Smooth muscle cell (in vitro differentiated cells): ENCODE measurements around the gene ENOSF1. TPM values are rescaled to one million over a fixed set of nuclear protein-coding genes. Genes with fewer than 3 reads are reported as not detected.

Experiments
- DNase-seq: peaks from one replicate; lab custom pipeline; 2025; ENCODE audit not compliant: unreplicated experiment; lab: John Stamatoyannopoulos, UW
- H2AFZ ChIP-seq: fragments of 200-600 bp; sonication (generic); 2 replicates; pipeline ENCODE4 v1.6.0; 2016; ENCODE audit warnings: antibody characterized with exemption, low read depth, mild to moderate bottlenecking
- H3F3A ChIP-seq: fragments of 200-600 bp; sonication (generic); 2 replicates; pipeline ENCODE4 v1.6.0; 2017; ENCODE audit warnings: antibody characterized with exemption, low read depth
- H3K27ac ChIP-seq: fragments of 200-600 bp; sonication (generic); 2 replicates; pipeline ENCODE4 v1.5.1; 2016; ENCODE audit warnings: low read depth, mild to moderate bottlenecking
- H3K27me3 ChIP-seq: fragments of 200-600 bp; sonication (generic); 2 replicates; pipeline ENCODE4 v1.6.1; 2016; ENCODE audit warnings: low read depth, mild to moderate bottlenecking
- H3K36me3 ChIP-seq: fragments of 200-600 bp; sonication (generic); 2 replicates; pipeline ENCODE4 v1.5.1; 2016; ENCODE audit warnings: low read depth
- H3K4me1 ChIP-seq: fragments of 200-600 bp; sonication (generic); 2 replicates; pipeline ENCODE4 v1.5.1; 2016; ENCODE audit warnings: low read depth
- H3K4me2 ChIP-seq: fragments of 200-600 bp; sonication (generic); 2 replicates; pipeline ENCODE4 v1.6.0; 2016; ENCODE audit warnings: mild to moderate bottlenecking
- H3K4me3 ChIP-seq: fragments of 200-600 bp; sonication (generic); 2 replicates; pipeline ENCODE4 v1.5.1; 2016; ENCODE audit warnings: mild to moderate bottlenecking
- H3K79me2 ChIP-seq: fragments of 200-600 bp; sonication (generic); 2 replicates; pipeline ENCODE4 v1.6.0; 2016; ENCODE audit warnings: low read depth, mild to moderate bottlenecking
- H3K9ac ChIP-seq: fragments of 200-600 bp; sonication (generic); 2 replicates; pipeline ENCODE4 v1.6.0; 2016; ENCODE audit warnings: low read depth
- H3K9me3 ChIP-seq: fragments of 200-600 bp; sonication (generic); replicated peaks from 2 replicates; pipeline ENCODE4 v1.5.1; 2016; ENCODE audit warnings: low read depth
- H4K20me1 ChIP-seq: fragments of 200-600 bp; sonication (generic); 2 replicates; pipeline ENCODE4 v1.6.0; 2016; ENCODE audit warnings: low read depth
- WGBS: methylation state at CpG from one replicate; pipeline ENCODE4 v1.1.7; 2016; ENCODE audit warnings: low lambda C conversion rate; 5-methylcytosine and 5-hydroxymethylcytosine counted together
- polyA plus RNA-seq: library from polyadenylated mRNA; unstranded; fragments of >200 nt; fragmentation: Nextera tagmentation; extraction: Ambion mirVana; gene quantifications from 2 replicates; pipeline ENCODE4 v1.2.1, GENCODE V29; 2016
- total RNA-seq: library from RNA; depleted of rRNA; stranded (reverse); fragments of >200 nt; gene quantifications from 2 replicates; pipeline ENCODE4 v1.2.3, GENCODE V29; 2014
- TF ChIP-seq, protein P1 (sequence below): fragments of 200-600 bp; sonication (generic); IDR thresholded peaks from 2 replicates; pipeline ENCODE4 v1.5.1; 2017; ENCODE audit warnings: borderline replicate concordance, mild to moderate bottlenecking, antibody characterized with exemption; ENCODE audit not compliant: insufficient read depth, poor library complexity, severe bottlenecking

ENOSF1 gene
- total and polyA plus RNA-seq, 2 experiments from 2014 or later = 6.6 to 12.4 TPM

DNA sequence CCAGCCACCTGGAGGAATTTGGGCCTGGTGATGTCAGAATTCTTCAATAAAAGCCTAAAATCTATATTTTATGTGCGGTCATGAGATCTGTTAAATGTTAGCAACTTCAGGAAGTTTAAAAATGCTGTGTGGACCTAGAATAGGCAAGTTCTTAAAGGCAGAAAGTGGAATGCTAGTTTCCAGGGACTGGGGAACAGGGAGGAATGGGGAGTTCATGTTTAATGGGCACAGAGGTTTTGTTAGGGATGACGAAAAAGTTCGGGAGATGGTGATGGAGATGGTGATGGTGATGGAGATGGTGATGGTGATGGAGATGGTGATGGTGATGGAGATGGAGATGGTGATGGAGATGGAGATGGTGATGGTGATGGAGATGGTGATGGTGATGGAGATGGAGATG is 45.8 kb downstream of the ENOSF1 start:
- H3K79me2 ChIP-seq = peaks cover 3% of the 10 kb centered on the region
- H3K27me3 ChIP-seq = no peaks in the 10 kb centered on the region
- no peaks in the 10 kb centered on the region for H4K20me1 ChIP-seq
- H3K4me3 ChIP-seq = no peak overlapping the region
- H3K9ac ChIP-seq = no peak overlapping the region
- H3K9me3 ChIP-seq = no peaks in the 10 kb centered on the region
- no peak overlapping the region for H2AFZ ChIP-seq
- no peaks in the 10 kb centered on the region for H3K36me3 ChIP-seq
- no peaks in the 10 kb centered on the region for H3F3A ChIP-seq
- no peak overlapping the region for H3K27ac ChIP-seq
- TF ChIP-seq, protein P1, sequence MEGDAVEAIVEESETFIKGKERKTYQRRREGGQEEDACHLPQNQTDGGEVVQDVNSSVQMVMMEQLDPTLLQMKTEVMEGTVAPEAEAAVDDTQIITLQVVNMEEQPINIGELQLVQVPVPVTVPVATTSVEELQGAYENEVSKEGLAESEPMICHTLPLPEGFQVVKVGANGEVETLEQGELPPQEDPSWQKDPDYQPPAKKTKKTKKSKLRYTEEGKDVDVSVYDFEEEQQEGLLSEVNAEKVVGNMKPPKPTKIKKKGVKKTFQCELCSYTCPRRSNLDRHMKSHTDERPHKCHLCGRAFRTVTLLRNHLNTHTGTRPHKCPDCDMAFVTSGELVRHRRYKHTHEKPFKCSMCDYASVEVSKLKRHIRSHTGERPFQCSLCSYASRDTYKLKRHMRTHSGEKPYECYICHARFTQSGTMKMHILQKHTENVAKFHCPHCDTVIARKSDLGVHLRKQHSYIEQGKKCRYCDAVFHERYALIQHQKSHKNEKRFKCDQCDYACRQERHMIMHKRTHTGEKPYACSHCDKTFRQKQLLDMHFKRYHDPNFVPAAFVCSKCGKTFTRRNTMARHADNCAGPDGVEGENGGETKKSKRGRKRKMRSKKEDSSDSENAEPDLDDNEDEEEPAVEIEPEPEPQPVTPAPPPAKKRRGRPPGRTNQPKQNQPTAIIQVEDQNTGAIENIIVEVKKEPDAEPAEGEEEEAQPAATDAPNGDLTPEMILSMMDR = no peak
- no peaks in the 10 kb centered on the region for H3K4me1 ChIP-seq
- no peak overlapping the region for H3K4me2 ChIP-seq
- WGBS = 97% methylated on average over 3 of the region's 3 CpGs
- DNase-seq = no peak

DNA sequence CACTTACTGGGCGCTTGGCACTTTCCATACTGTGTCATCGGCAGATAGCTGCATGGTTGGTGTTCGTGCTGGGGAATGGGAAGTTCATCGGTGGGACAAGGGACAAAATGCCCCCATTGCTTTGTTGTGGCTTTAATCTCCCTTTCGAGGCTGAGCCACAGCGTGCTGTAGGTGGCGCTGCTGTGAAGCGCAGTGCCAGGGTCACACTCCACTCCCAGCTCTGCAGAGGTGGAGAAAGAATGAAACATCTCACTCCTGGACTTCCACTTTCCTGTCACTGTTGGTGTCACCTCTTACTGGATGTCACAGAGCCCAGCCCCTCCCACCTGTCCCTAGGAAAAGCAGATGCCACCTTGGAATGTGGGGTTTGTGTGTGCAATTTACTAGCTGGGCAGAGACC is 46.3 kb downstream of the ENOSF1 start:
- WGBS = 94% methylated on average over 8 of the region's 8 CpGs
- Histone ChIP-seq H3K9ac (no peak overlapping the region), H3F3A (no peaks in the 10 kb centered on the region), H3K4me3 (no peak overlapping the region), H3K36me3 (no peaks in the 10 kb centered on the region), H3K27me3 (no peaks in the 10 kb centered on the region), H3K27ac (no peak overlapping the region), H3K4me1 (no peaks in the 10 kb centered on the region), H3K79me2 (peaks cover 7% of the 10 kb centered on the region), H2AFZ (no peak overlapping the region), H3K9me3 (no peaks in the 10 kb centered on the region), H4K20me1 (no peaks in the 10 kb centered on the region), H3K4me2 (no peak overlapping the region)
- DNase-seq = no peak
- TF ChIP-seq, protein P1 = no peak

DNA sequence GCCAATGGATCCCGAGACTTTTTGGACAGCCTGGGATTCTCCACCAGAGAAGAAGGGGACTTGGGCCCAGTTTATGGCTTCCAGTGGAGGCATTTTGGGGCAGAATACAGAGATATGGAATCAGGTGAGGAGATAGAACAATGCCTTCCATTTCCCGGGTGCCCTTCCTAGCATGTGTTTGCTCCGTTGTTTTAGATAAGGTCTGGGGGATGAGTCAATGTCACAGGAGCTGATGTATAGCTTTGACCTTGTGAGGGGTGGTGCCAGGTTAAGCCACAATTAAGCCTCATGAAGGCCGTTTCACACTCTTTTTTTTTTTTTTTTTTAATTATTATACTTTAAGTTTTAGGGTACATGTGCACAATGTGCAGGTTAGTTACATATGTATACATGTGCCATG is 50.2 kb downstream of the ENOSF1 start:
- no peak overlapping the region for H3K4me2 ChIP-seq
- no peak overlapping the region for H3K27ac ChIP-seq
- H3F3A ChIP-seq = no peaks in the 10 kb centered on the region
- H3K36me3 ChIP-seq = no peaks in the 10 kb centered on the region
- 99% methylated on average over 4 of the region's 4 CpGs for WGBS
- H3K4me3 ChIP-seq = no peak overlapping the region
- H3K4me1 ChIP-seq = no peaks in the 10 kb centered on the region
- DNase-seq = no peak
- no peak overlapping the region for H3K9ac ChIP-seq
- H4K20me1 ChIP-seq = no peaks in the 10 kb centered on the region
- no peaks in the 10 kb centered on the region for H3K9me3 ChIP-seq
- TF ChIP-seq, protein P1 = no peak
- no peaks in the 10 kb centered on the region for H3K27me3 ChIP-seq
- H2AFZ ChIP-seq = no peak overlapping the region
- H3K79me2 ChIP-seq = peaks cover 11% of the 10 kb centered on the region

DNA sequence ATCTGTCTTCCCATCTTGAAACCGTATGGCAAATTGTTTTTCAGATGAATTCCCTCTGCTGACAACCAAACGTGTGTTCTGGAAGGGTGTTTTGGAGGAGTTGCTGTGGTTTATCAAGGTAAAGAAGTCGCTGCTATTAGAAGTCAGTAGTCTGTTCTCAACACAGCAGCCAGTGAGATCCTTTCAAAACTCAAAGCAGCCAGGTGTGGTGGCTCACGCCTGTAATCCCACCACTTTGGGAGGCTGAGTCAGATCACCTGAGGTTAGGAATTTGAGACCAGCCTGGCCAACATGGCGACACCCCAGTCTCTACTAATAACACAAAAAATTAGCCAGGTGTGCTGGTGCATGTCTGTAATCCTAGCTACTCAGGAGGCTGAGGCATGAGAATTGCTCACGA is 52.8 kb downstream of the ENOSF1 start:
- H3F3A ChIP-seq = no peaks in the 10 kb centered on the region
- no peak overlapping the region for H2AFZ ChIP-seq
- H3K27ac ChIP-seq = no peak overlapping the region
- TF ChIP-seq, protein P1 = no peak
- no peak overlapping the region for H3K4me3 ChIP-seq
- H3K4me2 ChIP-seq = no peak overlapping the region
- 95% methylated on average over 6 of the region's 6 CpGs for WGBS
- H3K9ac ChIP-seq = no peak overlapping the region
- H3K4me1 ChIP-seq = no peaks in the 10 kb centered on the region
- H3K9me3 ChIP-seq = no peaks in the 10 kb centered on the region
- no peaks in the 10 kb centered on the region for H4K20me1 ChIP-seq
- H3K27me3 ChIP-seq = no peaks in the 10 kb centered on the region
- DNase-seq = no peak
- H3K79me2 ChIP-seq = peaks cover 11% of the 10 kb centered on the region
- no peaks in the 10 kb centered on the region for H3K36me3 ChIP-seq
